Lung (tissue), 12 donors: Measurements from ENCODE around the gene ARHGEF28. TPM values are rescaled to one million over a fixed set of nuclear protein-coding genes. Genes with fewer than 3 reads are reported as not detected.

Experiments used
- ATAC-seq: fragments of 200-7000 bp; cut with Tn5 transposase; one replicate; pipeline ENCODE4 v1.9.1; 2020; ENCODE audit warnings: moderate number of reproducible peaks; ENCODE audit not compliant: insufficient read depth, low FRiP score
- DNase-seq, 3 donors: peaks; one replicate each; pipeline ENCODE4 v3.0.0-alpha.2; 2013 to 2017
- H3K27ac ChIP-seq, 2 donors: one replicate each; pipeline ENCODE4 v1.5.1; 2013; ENCODE audit warnings: mild to moderate bottlenecking in 2 of 2, moderate library complexity in 2 of 2, control low read depth in 1 of 2, inconsistent platforms in 1 of 2, low read depth in 1 of 2, low read length in 1 of 2
- H3K27me3 ChIP-seq, 3 donors: one replicate each; pipeline ENCODE4 v1.5.1; 2013; ENCODE audit warnings: low read length in 2 of 3; ENCODE audit not compliant: control insufficient read depth in 3 of 3, insufficient read depth in 3 of 3
- H3K36me3 ChIP-seq, 4 donors: one replicate each; pipeline ENCODE4 v1.5.1; 2013; ENCODE audit warnings: low read length in 4 of 4, mild to moderate bottlenecking in 1 of 4, moderate library complexity in 1 of 4; ENCODE audit not compliant: control insufficient read depth in 4 of 4, insufficient read depth in 4 of 4
- H3K4me1 ChIP-seq, 5 donors: one replicate each; pipeline ENCODE4 v1.5.1; 2013; ENCODE audit warnings: low read length in 5 of 5, mild to moderate bottlenecking in 2 of 5, moderate library complexity in 1 of 5; ENCODE audit not compliant: control insufficient read depth in 5 of 5, insufficient read depth in 5 of 5
- H3K4me3 ChIP-seq: one replicate; pipeline ENCODE4 v1.5.1; 2013; ENCODE audit warnings: mild to moderate bottlenecking, control low read depth, moderate library complexity
- H3K9ac ChIP-seq, 2 donors: one replicate each; pipeline ENCODE4 v1.5.1; 2013; ENCODE audit warnings: low read length in 2 of 2, control low read depth in 1 of 2; ENCODE audit not compliant: insufficient read depth in 1 of 2
- H3K9me3 ChIP-seq, 4 donors: one replicate each; pipeline ENCODE4 v1.5.1; 2013; ENCODE audit warnings: low read length in 3 of 4, mild to moderate bottlenecking in 1 of 4, moderate library complexity in 1 of 4; ENCODE audit not compliant: control insufficient read depth in 4 of 4, insufficient read depth in 3 of 4
- WGBS, 2 donors: extraction: QIAGEN DNeasy Blood & Tissue Kit; methylation state at CpG; one replicate each; pipeline ENCODE4 v1.1.7; 2013; 5-methylcytosine and 5-hydroxymethylcytosine counted together
- polyA plus RNA-seq, 2 donors: library from polyadenylated mRNA; stranded (reverse); fragments of 200-250 nt; gene quantifications; one replicate each; pipeline ENCODE4 v1.2.1, GENCODE V29; 2013
- total RNA-seq, 2 donors: library from RNA; depleted of rRNA in 1 of 2; stranded (reverse); fragments of >200 nt in 1 of 2; gene quantifications; one replicate each; pipeline ENCODE4 v1.2.1, GENCODE V29; 2014 to 2021
- TF ChIP-seq, protein P1 (sequence below): IDR thresholded peaks from 2 replicates; pipeline ENCODE4 v1.5.1; 2012; ENCODE audit warnings: mild to moderate bottlenecking; ENCODE audit errors: control extremely low read depth, extremely low read depth
- donor health status: control.
- donor health status: control.
- donor health status: Bipolar disorder and iron deficiency.
- donor health status: healthy.
- donor health status: DM: yes; HTN: yes; CAD: no.

Gene ARHGEF28
- total and polyA plus RNA-seq, 4 donors: 3.0 to 13.0 (median 10.0) TPM

DNA sequence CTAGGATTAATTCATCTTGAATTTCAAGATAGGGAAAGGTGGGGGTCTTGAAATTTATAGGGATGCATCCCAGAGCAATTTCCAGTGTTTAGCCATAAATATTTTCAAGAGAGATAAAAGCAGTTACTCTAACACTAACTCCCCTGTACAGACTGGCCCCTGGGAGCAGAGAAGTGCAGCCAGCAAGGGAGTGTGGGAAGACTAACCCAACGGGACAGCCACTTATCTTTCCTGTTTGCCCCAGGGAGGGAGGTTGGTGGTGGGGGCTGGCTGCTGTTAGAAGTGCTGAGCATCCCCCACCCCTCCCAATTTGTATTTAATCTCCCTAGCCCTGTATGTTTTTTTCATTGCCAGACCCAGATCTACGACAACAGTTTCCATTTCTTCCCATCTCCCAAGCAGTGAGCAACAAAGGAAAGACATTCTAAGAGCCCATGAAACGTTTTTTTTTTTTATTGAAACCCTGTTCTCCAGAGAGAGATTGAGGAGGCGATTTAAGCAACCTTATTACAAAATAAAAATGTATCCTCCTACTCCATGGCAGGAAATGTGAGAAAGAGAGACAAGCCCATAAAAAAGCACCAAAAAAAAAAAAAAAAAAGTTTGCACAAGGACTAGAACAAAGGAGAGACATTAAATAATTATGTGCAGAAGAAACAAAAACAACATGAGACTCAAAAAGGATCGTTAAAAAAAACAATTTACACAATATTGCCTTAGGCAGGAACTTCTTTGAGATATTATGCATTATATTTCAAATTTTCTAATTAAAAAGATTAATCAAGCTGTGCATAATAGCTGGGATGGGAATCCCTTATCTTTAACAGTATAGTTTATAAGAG is 343.4 kb downstream of the ARHGEF28 start:
- H3K9ac ChIP-seq: no peak overlapping the region
- H3K27ac ChIP-seq: no peak overlapping the region
- no peak overlapping the region for H3K4me3 ChIP-seq
- 49 to 63% methylated on average over 5 of the region's 5 CpGs for WGBS, 2 donors
- ATAC-seq (no peak), DNase-seq (no peak)
- H3K9me3 ChIP-seq: peaks cover 0 to 5% (median 0%) of the 10 kb centered on the region in 4 donors
- TF ChIP-seq, protein P1, sequence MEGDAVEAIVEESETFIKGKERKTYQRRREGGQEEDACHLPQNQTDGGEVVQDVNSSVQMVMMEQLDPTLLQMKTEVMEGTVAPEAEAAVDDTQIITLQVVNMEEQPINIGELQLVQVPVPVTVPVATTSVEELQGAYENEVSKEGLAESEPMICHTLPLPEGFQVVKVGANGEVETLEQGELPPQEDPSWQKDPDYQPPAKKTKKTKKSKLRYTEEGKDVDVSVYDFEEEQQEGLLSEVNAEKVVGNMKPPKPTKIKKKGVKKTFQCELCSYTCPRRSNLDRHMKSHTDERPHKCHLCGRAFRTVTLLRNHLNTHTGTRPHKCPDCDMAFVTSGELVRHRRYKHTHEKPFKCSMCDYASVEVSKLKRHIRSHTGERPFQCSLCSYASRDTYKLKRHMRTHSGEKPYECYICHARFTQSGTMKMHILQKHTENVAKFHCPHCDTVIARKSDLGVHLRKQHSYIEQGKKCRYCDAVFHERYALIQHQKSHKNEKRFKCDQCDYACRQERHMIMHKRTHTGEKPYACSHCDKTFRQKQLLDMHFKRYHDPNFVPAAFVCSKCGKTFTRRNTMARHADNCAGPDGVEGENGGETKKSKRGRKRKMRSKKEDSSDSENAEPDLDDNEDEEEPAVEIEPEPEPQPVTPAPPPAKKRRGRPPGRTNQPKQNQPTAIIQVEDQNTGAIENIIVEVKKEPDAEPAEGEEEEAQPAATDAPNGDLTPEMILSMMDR: no peak
- H3K4me1 ChIP-seq: peaks cover 0 to 8% (median 0%) of the 10 kb centered on the region in 5 donors
- H3K36me3 ChIP-seq: no peaks in the 10 kb centered on the region
- H3K27me3 ChIP-seq: no peaks in the 10 kb centered on the region

DNA sequence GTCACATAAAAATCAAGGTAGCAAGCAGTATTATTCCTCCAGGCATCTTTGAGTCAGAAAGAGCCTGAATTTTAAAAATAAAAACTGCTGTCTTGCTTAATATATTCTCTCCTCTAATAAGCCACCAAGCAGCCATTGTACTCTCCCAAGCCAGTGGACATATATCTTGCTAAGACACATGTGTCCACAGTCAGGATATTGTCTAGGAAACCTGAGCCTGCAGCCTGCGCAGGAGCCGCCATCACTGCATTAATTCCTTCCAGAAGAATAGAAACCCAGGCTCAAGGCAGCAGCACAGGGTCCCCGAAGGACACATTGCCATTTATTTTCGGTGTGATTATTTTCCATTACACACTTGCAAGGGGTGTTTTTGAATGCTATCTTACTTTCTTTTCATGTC is 345.3 kb downstream of the ARHGEF28 start:
- 91 to 95% methylated on average over 4 of the region's 4 CpGs for WGBS, 2 donors

DNA sequence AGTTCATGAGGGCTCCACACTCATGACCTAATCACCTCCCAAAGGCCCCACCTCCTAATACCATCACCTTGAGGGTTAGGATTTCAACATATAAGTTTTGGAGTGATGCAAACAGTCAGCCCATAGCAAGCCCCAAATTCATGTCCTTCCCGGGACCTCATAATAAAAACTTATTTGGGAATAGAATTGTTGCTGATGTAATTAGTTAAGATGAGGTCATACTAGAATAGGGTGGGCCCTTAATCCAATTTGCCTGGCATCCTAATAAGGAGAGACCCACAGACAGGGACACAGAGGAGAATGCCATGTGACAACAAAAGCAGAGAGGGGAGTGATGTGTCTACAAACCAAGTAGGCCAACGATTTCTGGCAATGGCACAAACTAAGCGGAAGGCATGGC is 347.1 kb downstream of the ARHGEF28 start:
- DNase-seq: no peak
- H3K27me3 ChIP-seq: no peaks in the 10 kb centered on the region

More for the DNA sequence above, 345.3 kb downstream of the ARHGEF28 start:
- Histone ChIP-seq H3K27ac (no peak overlapping the region), H3K4me3 (no peak overlapping the region), H3K27me3 (no peaks in the 10 kb centered on the region), H3K9ac (no peak overlapping the region), H3K4me1 (peaks cover 0 to 8% (median 3%) of the 10 kb centered on the region in 5 donors), H3K36me3 (no peaks in the 10 kb centered on the region), H3K9me3 (peaks cover 0 to 5% (median 0%) of the 10 kb centered on the region in 4 donors)
- ATAC-seq (no peak), DNase-seq (no peak)
- TF ChIP-seq, protein P1: no peak

More for the DNA sequence above, 347.1 kb downstream of the ARHGEF28 start:
- no peaks in the 10 kb centered on the region for H3K36me3 ChIP-seq
- ATAC-seq: no peak
- H3K27ac ChIP-seq: no peak overlapping the region
- H3K4me1 ChIP-seq: peaks cover 0 to 8% (median 3%) of the 10 kb centered on the region in 5 donors
- 92 to 93% methylated on average over 3 of the region's 3 CpGs for WGBS, 2 donors
- H3K4me3 ChIP-seq: no peak overlapping the region
- peaks cover 0 to under 1% (median 0%) of the 10 kb centered on the region in 4 donors for H3K9me3 ChIP-seq
- H3K9ac ChIP-seq: no peak overlapping the region
- TF ChIP-seq, protein P1: no peak
